NB4 (cell line): ENCODE results near the gene CD164L2.

Experiments
- DNase-seq: peaks from one replicate; pipeline ENCODE4 v3.0.0; 2010; ENCODE audit warnings: low read depth
- H3K4me3 ChIP-seq: one replicate; pipeline ENCODE4 v1.5.1; 2011; ENCODE audit warnings: mild to moderate bottlenecking, low read depth, low read length, moderate library complexity
- MYC ChIP-seq: IDR thresholded peaks from 2 replicates; pipeline ENCODE4 v1.6.1; 2011; ENCODE audit warnings: low read depth, low read length
- POLR2A ChIP-seq: IDR thresholded peaks from 2 replicates; pipeline ENCODE4 v1.6.1; 2011; ENCODE audit warnings: mild to moderate bottlenecking; ENCODE audit not compliant: insufficient read length; ENCODE audit errors: extremely low read depth
- TF ChIP-seq, protein P1 (sequence below): IDR thresholded peaks from one replicate; pipeline ENCODE4 v1.5.1; 2012; ENCODE audit warnings: low read depth, low read length
- TF ChIP-seq, protein P2 (sequence below): IDR thresholded peaks from 2 replicates; pipeline ENCODE4 v1.6.1; 2011; ENCODE audit warnings: low read depth, low read length

Gene CD164L2

DNA sequence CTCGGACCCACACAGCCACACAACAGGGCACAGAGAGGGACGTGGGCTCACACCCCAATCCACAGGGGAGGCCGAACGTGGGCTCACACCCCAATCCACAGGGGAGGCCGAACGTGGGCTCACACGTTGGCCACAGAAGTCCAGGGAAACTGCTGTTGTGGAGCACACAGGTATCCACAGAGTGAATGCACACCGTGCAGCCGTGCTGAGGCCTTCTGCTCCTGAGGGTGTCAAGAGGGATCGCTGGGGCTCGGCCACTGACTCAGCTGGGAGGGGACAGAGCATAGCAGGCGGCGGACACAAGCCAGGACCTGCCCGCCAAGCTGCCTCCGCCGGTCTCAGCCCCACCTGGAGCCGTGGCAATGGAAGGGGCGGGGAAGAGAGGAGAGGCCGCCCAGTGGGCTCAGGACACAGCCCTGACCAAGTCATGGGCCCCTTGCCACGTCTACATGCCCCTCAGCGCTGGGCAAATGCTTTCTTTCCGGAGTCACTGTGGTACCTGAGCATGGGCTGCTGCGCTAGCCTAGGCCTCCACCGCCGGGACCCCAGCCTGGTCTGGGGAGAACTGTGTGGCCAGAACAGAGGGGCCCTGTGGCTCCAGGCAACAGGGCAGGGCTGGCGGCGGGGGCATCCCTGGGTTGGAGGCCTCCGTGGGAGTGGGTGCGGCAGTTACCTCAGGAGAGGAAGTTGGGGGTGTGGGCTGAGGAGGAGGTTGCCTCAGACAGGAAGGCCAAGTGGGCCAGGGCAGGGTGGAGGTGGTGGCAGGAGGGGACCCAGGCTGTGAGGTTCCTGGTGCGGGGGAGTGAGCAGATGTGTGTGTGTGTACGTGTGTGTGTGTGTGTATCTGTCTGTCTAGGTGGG, 40.1 kb downstream of the CD164L2 start:
- peak; percentile 97 for DNase-seq
- TF ChIP-seq MYC (peak; percentile 60; the same call in 1 of the 2 replicates), POLR2A (peak; percentile 78)
- TF ChIP-seq, protein P1, sequence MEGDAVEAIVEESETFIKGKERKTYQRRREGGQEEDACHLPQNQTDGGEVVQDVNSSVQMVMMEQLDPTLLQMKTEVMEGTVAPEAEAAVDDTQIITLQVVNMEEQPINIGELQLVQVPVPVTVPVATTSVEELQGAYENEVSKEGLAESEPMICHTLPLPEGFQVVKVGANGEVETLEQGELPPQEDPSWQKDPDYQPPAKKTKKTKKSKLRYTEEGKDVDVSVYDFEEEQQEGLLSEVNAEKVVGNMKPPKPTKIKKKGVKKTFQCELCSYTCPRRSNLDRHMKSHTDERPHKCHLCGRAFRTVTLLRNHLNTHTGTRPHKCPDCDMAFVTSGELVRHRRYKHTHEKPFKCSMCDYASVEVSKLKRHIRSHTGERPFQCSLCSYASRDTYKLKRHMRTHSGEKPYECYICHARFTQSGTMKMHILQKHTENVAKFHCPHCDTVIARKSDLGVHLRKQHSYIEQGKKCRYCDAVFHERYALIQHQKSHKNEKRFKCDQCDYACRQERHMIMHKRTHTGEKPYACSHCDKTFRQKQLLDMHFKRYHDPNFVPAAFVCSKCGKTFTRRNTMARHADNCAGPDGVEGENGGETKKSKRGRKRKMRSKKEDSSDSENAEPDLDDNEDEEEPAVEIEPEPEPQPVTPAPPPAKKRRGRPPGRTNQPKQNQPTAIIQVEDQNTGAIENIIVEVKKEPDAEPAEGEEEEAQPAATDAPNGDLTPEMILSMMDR, result no peak
- TF ChIP-seq, protein P2, sequence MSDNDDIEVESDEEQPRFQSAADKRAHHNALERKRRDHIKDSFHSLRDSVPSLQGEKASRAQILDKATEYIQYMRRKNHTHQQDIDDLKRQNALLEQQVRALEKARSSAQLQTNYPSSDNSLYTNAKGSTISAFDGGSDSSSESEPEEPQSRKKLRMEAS, result peak; percentile 74
- peak overlapping the region; percentile 96 for H3K4me3 ChIP-seq

GRCh38 chr1:27342391-27342777, 40.7 kb downstream of the CD164L2 start:
- DNase-seq, result peak; percentile 54
- 0 out of 2 replicates have a peak, but pooled peaks have one; percentile 10 for TF ChIP-seq MYC
- no peak for TF ChIP-seq POLR2A
- peak overlapping the region; percentile 96 for H3K4me3 ChIP-seq

DNA sequence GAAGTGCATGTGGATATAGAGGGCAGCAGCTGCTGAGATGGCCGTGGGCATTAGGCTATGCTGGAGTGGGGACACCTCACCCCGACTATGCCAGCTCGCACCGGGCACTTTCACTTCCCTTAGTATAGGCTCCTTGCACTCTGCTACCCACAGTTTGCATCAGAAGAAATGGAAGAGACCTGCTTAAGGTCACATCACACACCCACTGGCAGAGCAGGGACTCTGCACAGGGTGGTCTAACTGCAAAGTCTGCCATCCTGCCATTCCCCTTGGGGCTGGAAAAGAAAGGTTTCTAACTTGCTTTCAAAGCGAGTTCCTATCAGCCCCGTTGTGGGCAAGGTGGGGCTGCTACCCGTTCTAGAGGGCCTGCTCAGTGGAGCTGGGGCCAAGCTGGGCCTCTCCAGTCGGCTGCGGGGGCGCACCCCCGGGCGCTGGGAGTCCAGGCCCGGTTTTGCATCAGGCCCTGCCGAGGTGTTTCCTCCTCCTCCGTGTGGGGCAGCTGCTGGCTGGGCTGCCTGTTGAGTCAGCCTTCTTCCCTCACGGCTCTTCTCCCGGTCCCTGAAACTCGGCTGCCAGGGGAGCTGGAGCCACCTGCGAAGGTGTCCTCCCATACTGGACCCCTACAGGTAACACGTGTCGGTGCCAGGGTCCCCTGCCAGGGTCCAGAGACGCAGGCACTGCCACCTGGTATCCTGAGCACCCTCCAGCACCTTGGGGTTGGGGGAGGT, 41.4 kb downstream of the CD164L2 start, which contains the start of gene SYTL1:
TSS of gene SYTL1 (plus strand) at position 498 of the 728 bp plus-strand sequence. CDS start 3,313 bp downstream, outside the sequence.
- TF ChIP-seq, protein P2, result peak; percentile 67; the same call in 1 of the 2 replicates
- peak; percentile 75 for TF ChIP-seq MYC
- TF ChIP-seq, protein P1, result no peak
- TF ChIP-seq POLR2A, result no peak
- H3K4me3 ChIP-seq, result peak within 1 kb of the TSS; percentile 96
- DNase-seq, result peak; percentile 96

DNA sequence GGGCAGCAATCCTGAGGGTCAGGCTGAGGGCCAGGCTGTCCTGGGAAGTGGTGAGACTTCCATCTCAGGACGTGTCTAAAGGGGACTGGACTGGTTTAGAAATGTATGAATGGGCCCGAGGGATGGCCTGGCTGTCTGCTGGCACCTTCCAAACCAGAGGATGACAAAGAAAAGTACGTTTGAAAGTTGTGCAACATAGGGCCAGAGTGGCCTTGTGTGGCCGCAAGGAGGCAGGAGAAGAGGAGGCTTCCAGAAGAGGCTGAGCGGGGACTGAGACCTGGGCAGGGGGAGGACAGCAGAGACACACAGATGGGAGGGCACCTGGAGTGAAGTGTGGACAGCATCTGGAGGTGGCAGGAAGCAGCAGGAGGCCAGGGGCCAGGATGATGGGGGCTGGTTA, 43.9 kb downstream of the CD164L2 start:
- no peak overlapping the region for H3K4me3 ChIP-seq
- peak; percentile 81 for DNase-seq
- TF ChIP-seq MYC, result peak; percentile 36; the same call in 1 of the 2 replicates
- TF ChIP-seq, protein P2, result peak; percentile 36
- TF ChIP-seq, protein P1, result no peak
- TF ChIP-seq POLR2A, result no peak

GRCh38 chr1:27338751-27339150, 44.4 kb downstream of the CD164L2 start:
- H3K4me3 ChIP-seq, result no peak overlapping the region
- DNase-seq, result no peak
- TF ChIP-seq, protein P2, result no peak
- TF ChIP-seq, protein P1, result no peak
- no peak for TF ChIP-seq POLR2A
- TF ChIP-seq MYC, result no peak

DNA sequence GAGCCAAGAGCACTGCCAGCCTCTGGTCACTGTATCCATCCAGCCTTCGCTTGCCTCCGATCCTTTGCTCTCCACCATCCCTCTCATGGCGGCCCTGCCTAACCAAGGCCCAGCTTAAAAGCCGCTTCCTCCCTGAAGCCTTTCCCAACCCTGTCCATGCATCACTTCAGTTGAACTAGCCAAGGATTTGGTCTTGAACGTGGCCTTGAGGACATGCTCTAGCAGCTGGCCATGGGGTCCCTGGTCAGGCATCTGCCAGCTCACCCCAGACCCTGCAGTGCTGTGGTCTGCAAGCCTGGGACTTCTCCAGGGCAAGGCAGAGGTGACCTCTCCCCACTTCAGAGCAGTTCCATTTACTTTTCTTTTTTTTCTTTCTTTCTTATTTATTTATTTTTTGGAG, 46.4 kb downstream of the CD164L2 start:
- TF ChIP-seq, protein P2, result no peak
- TF ChIP-seq MYC, result no peak
- TF ChIP-seq POLR2A, result no peak
- TF ChIP-seq, protein P1, result no peak
- DNase-seq, result no peak

More for the DNA sequence above, 46.4 kb downstream of the CD164L2 start:
- no peak overlapping the region for H3K4me3 ChIP-seq
